PC-9 (cell line): ENCODE data around the gene RCBTB2.

Experiments
- CTCF ChIP-seq: fragments of 200-600 bp; sonication (generic); conservative IDR thresholded peaks from 2 replicates; pipeline ENCODE4 v1.6.1; 2017; ENCODE audit warnings: mixed run types, antibody characterized with exemption, mild to moderate bottlenecking, moderate library complexity
- EZH2 ChIP-seq: fragments of 200-600 bp; sonication (generic); IDR thresholded peaks from 2 replicates; pipeline ENCODE4 v1.8.0; 2017; ENCODE audit warnings: antibody characterized with exemption, low read depth

- TF ChIP-seq CTCF (no peak), EZH2 (no peak)
Measured at GRCh38 chr13:48570216-48570828, 37.4 kb upstream of the RCBTB2 start.
